DMS53 (cell line): ENCODE results near the gene MOB3C.

Experiments
- DNase-seq: peaks from one replicate; lab custom pipeline; 2025; lab: John Stamatoyannopoulos, UW

Gene MOB3C

GRCh38 chr1:46638921-46639320 lies 22.3 kb upstream of the MOB3C start:
- DNase-seq: peak; percentile 23

GRCh38 chr1:46637444-46638083 lies 21.0 kb upstream of the MOB3C start:
- no peak for DNase-seq

GRCh38 chr1:46635205-46635604 lies 18.6 kb upstream of the MOB3C start:
- no peak for DNase-seq

- DNase-seq: no peak
Observed at GRCh38 chr1:46630719-46631118, 14.1 kb upstream of the MOB3C start.

GRCh38 chr1:46623743-46624644 lies 7.4 kb upstream of the MOB3C start:
- DNase-seq: no peak

- peak; percentile 81 for DNase-seq
Observed at GRCh38 chr1:46622344-46622743, 5.7 kb upstream of the MOB3C start.

- DNase-seq: no peak
Observed at GRCh38 chr1:46621930-46622329, 5.3 kb upstream of the MOB3C start.

GRCh38 chr1:46619656-46620258 lies 3.1 kb upstream of the MOB3C start:
- no peak for DNase-seq

- no peak for DNase-seq
Observed at GRCh38 chr1:46618754-46619415, 2.3 kb upstream of the MOB3C start.

GRCh38 chr1:46617833-46618232 lies 1.2 kb upstream of the MOB3C start:
- no peak for DNase-seq

- DNase-seq: no peak
Observed at GRCh38 chr1:46617108-46617800, 643 bp upstream of the MOB3C start.

- DNase-seq: no peak
Observed at GRCh38 chr1:46615735-46616134, 876 bp downstream of the MOB3C start.

- DNase-seq: no peak
Observed at GRCh38 chr1:46615088-46615487, 1.5 kb downstream of the MOB3C start.

GRCh38 chr1:46614604-46614984 lies 2.0 kb downstream of the MOB3C start:
- no peak for DNase-seq

- no peak for DNase-seq
Observed at GRCh38 chr1:46613661-46614603, 2.7 kb downstream of the MOB3C start.

- DNase-seq: no peak
Observed at GRCh38 chr1:46612937-46613660, 3.5 kb downstream of the MOB3C start.

- no peak for DNase-seq
Observed at GRCh38 chr1:46611691-46612221, 4.9 kb downstream of the MOB3C start.

GRCh38 chr1:46607345-46608130 lies 9.1 kb downstream of the MOB3C start:
- no peak for DNase-seq
